ENCODE data around the gene IREB2. TPM values are rescaled to one million over a fixed set of nuclear protein-coding genes. Genes with fewer than 3 reads are reported as not detected.

IREB2 gene
- total RNA-seq, 1 experiment from 2014 or later: 89.5 TPM

DNA sequence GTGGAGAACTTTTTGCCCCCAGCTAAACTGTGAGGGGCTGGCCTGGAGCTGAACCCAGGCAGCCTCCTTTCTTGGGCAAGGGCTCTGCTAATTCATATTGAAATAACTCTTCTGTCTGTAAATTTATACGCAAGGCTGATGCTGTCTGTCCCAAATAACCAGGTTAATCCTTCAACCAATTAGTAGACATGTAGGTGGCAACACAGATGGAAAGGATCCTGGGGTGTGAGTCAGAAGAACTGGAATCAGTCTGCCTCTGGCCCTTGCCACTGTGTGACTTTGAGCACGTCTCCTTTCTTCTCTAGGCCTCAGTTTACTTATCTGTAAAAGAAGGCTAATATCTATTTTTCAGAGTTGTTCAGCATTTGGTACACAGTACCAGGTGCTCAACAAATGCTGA is 48.3 kb upstream of the IREB2 start (continued):
- TF ChIP-seq, protein P1, sequence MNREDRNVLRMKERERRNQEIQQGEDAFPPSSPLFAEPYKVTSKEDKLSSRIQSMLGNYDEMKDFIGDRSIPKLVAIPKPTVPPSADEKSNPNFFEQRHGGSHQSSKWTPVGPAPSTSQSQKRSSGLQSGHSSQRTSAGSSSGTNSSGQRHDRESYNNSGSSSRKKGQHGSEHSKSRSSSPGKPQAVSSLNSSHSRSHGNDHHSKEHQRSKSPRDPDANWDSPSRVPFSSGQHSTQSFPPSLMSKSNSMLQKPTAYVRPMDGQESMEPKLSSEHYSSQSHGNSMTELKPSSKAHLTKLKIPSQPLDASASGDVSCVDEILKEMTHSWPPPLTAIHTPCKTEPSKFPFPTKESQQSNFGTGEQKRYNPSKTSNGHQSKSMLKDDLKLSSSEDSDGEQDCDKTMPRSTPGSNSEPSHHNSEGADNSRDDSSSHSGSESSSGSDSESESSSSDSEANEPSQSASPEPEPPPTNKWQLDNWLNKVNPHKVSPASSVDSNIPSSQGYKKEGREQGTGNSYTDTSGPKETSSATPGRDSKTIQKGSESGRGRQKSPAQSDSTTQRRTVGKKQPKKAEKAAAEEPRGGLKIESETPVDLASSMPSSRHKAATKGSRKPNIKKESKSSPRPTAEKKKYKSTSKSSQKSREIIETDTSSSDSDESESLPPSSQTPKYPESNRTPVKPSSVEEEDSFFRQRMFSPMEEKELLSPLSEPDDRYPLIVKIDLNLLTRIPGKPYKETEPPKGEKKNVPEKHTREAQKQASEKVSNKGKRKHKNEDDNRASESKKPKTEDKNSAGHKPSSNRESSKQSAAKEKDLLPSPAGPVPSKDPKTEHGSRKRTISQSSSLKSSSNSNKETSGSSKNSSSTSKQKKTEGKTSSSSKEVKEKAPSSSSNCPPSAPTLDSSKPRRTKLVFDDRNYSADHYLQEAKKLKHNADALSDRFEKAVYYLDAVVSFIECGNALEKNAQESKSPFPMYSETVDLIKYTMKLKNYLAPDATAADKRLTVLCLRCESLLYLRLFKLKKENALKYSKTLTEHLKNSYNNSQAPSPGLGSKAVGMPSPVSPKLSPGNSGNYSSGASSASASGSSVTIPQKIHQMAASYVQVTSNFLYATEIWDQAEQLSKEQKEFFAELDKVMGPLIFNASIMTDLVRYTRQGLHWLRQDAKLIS (CRISPR knock-in tag; IDR thresholded peaks at IDR 0.05; ENCODE audit: borderline replicate concordance): no peak
- TF ChIP-seq ZNF232 (CRISPR knock-in tag; IDR thresholded peaks at IDR 0.05): no peak

DNA sequence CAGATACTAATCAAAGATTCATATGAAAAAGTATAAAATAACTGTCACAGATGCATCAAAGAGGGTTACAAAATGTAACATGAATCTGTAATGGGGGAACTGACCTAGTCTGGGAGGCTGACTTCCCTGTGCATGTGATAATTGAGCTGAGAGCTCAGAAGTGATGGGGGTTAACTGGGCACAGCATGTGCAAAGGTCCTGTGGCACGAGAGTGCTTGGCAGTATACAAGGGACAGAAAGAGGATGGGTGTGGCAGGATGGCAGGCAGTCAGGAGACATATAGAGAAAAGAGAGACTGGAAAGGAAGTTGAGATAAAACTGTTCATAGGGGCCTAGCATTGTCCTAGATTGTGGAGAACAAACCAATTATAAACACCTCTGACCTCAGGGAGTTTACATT is 47.8 kb upstream of the IREB2 start:
- ATAC-seq (no peak), DNase-seq (ENCODE audit: low spot score) (no peak)
- Mint-ChIP-seq H3K36me3 (no peaks in the 10 kb centered on the region), H3K9me3 (peaks cover 6% of the 10 kb centered on the region), H3K4me3 (no peak overlapping the region), H3K4me1 (peaks cover 79% of the 10 kb centered on the region), H3K27ac (no peak overlapping the region), H3K27me3 (ENCODE audit: low read depth) (peaks cover 11% of the 10 kb centered on the region)
- CTCF ChIA-PET: interaction anchor here (0.8 to 6.5 kb wide), 2 partner anchors 7 to 418 kb away, joined by 3 to 30 read pairs; no protein-coding TSS in a partner anchor
- TF ChIP-seq ZNF671 (CRISPR knock-in tag; IDR thresholded peaks at IDR 0.05) (no peak), GTF2I (CRISPR knock-in tag; conservative IDR thresholded peaks at IDR 0.05) (0 out of 2 replicates have a peak, but pooled peaks have one; percentile 51)
- POLR2A ChIA-PET: no interaction called here

DNA sequence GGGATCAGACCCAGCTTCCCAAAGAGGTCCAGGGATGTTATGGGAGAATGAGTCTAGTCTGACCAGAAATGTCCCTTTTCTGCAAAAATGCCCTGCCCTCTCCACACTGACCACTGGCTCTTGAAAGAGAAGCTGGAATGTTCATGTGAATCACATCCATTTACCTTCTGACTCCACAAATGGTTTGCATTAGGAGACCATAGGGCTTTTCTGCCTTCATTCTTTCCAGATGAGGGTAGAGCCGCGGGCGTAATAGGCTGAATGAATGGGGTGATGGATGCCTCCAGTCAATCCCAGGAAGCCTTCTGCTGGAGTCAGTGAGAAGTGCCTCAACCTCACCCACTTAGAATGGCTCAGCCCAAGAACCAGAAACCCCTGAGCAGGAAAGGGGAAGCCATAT is 47.2 kb upstream of the IREB2 start:
- H3K27ac Mint-ChIP-seq: no peak overlapping the region
- DNase-seq (ENCODE audit: low spot score): no peak
- H3K27me3 Mint-ChIP-seq (ENCODE audit: low read depth): peaks cover 6% of the 10 kb centered on the region
- H3K36me3 Mint-ChIP-seq: no peaks in the 10 kb centered on the region
- no peak overlapping the region for H3K4me3 Mint-ChIP-seq
- no peak for ATAC-seq
- CTCF ChIA-PET: interaction anchor here (1.1 to 6.5 kb wide), 2 partner anchors 6 to 9 kb away, joined by 3 to 30 read pairs; no protein-coding TSS in a partner anchor
- peaks cover 6% of the 10 kb centered on the region for H3K9me3 Mint-ChIP-seq
- H3K4me1 Mint-ChIP-seq: peaks cover 82% of the 10 kb centered on the region
- POLR2A ChIA-PET: no interaction called here
- TF ChIP-seq TEAD1 (CRISPR knock-in tag; IDR thresholded peaks at IDR 0.05) (no peak), ETV6 (CRISPR knock-in tag; IDR thresholded peaks at IDR 0.05) (no peak), ELF4 (CRISPR knock-in tag; IDR thresholded peaks at IDR 0.05; ENCODE audit: low read depth) (no peak), ESRRA (CRISPR knock-in tag; IDR thresholded peaks at IDR 0.05; ENCODE audit: borderline replicate concordance) (no peak), ZBTB21 (CRISPR knock-in tag; IDR thresholded peaks at IDR 0.05; ENCODE audit: borderline replicate concordance) (no peak), ZNF138 (CRISPR knock-in tag; conservative IDR thresholded peaks at IDR 0.05) (no peak)
- TF ChIP-seq, protein P2, sequence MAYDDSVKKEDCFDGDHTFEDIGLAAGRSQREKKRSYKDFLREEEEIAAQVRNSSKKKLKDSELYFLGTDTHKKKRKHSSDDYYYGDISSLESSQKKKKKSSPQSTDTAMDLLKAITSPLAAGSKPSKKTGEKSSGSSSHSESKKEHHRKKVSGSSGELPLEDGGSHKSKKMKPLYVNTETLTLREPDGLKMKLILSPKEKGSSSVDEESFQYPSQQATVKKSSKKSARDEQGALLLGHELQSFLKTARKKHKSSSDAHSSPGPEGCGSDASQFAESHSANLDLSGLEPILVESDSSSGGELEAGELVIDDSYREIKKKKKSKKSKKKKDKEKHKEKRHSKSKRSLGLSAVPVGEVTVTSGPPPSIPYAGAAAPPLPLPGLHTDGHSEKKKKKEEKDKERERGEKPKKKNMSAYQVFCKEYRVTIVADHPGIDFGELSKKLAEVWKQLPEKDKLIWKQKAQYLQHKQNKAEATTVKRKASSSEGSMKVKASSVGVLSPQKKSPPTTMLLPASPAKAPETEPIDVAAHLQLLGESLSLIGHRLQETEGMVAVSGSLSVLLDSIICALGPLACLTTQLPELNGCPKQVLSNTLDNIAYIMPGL (CRISPR knock-in tag; IDR thresholded peaks at IDR 0.05): no peak
- TF ChIP-seq, protein P3, sequence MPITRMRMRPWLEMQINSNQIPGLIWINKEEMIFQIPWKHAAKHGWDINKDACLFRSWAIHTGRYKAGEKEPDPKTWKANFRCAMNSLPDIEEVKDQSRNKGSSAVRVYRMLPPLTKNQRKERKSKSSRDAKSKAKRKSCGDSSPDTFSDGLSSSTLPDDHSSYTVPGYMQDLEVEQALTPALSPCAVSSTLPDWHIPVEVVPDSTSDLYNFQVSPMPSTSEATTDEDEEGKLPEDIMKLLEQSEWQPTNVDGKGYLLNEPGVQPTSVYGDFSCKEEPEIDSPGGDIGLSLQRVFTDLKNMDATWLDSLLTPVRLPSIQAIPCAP (CRISPR knock-in tag; IDR thresholded peaks at IDR 0.05): no peak
- TF ChIP-seq, protein P4, sequence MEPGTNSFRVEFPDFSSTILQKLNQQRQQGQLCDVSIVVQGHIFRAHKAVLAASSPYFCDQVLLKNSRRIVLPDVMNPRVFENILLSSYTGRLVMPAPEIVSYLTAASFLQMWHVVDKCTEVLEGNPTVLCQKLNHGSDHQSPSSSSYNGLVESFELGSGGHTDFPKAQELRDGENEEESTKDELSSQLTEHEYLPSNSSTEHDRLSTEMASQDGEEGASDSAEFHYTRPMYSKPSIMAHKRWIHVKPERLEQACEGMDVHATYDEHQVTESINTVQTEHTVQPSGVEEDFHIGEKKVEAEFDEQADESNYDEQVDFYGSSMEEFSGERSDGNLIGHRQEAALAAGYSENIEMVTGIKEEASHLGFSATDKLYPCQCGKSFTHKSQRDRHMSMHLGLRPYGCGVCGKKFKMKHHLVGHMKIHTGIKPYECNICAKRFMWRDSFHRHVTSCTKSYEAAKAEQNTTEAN (CRISPR knock-in tag; IDR thresholded peaks at IDR 0.05): no peak
- TF ChIP-seq, protein P5, sequence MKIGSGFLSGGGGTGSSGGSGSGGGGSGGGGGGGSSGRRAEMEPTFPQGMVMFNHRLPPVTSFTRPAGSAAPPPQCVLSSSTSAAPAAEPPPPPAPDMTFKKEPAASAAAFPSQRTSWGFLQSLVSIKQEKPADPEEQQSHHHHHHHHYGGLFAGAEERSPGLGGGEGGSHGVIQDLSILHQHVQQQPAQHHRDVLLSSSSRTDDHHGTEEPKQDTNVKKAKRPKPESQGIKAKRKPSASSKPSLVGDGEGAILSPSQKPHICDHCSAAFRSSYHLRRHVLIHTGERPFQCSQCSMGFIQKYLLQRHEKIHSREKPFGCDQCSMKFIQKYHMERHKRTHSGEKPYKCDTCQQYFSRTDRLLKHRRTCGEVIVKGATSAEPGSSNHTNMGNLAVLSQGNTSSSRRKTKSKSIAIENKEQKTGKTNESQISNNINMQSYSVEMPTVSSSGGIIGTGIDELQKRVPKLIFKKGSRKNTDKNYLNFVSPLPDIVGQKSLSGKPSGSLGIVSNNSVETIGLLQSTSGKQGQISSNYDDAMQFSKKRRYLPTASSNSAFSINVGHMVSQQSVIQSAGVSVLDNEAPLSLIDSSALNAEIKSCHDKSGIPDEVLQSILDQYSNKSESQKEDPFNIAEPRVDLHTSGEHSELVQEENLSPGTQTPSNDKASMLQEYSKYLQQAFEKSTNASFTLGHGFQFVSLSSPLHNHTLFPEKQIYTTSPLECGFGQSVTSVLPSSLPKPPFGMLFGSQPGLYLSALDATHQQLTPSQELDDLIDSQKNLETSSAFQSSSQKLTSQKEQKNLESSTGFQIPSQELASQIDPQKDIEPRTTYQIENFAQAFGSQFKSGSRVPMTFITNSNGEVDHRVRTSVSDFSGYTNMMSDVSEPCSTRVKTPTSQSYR (CRISPR knock-in tag; IDR thresholded peaks at IDR 0.05): no peak
- TF ChIP-seq, protein P6, sequence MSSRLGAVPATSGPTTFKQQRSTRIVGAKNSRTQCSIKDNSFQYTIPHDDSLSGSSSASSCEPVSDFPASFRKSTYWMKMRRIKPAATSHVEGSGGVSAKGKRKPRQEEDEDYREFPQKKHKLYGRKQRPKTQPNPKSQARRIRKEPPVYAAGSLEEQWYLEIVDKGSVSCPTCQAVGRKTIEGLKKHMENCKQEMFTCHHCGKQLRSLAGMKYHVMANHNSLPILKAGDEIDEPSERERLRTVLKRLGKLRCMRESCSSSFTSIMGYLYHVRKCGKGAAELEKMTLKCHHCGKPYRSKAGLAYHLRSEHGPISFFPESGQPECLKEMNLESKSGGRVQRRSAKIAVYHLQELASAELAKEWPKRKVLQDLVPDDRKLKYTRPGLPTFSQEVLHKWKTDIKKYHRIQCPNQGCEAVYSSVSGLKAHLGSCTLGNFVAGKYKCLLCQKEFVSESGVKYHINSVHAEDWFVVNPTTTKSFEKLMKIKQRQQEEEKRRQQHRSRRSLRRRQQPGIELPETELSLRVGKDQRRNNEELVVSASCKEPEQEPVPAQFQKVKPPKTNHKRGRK (CRISPR knock-in tag; IDR thresholded peaks at IDR 0.05; ENCODE audit: borderline replicate concordance): no peak
- TF ChIP-seq, protein P7, sequence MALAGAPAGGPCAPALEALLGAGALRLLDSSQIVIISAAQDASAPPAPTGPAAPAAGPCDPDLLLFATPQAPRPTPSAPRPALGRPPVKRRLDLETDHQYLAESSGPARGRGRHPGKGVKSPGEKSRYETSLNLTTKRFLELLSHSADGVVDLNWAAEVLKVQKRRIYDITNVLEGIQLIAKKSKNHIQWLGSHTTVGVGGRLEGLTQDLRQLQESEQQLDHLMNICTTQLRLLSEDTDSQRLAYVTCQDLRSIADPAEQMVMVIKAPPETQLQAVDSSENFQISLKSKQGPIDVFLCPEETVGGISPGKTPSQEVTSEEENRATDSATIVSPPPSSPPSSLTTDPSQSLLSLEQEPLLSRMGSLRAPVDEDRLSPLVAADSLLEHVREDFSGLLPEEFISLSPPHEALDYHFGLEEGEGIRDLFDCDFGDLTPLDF (CRISPR knock-in tag; IDR thresholded peaks at IDR 0.05): no peak
- TF ChIP-seq, protein P8, sequence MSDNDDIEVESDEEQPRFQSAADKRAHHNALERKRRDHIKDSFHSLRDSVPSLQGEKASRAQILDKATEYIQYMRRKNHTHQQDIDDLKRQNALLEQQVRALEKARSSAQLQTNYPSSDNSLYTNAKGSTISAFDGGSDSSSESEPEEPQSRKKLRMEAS (CRISPR knock-in tag; IDR thresholded peaks at IDR 0.05): no peak
- TF ChIP-seq, protein P9, sequence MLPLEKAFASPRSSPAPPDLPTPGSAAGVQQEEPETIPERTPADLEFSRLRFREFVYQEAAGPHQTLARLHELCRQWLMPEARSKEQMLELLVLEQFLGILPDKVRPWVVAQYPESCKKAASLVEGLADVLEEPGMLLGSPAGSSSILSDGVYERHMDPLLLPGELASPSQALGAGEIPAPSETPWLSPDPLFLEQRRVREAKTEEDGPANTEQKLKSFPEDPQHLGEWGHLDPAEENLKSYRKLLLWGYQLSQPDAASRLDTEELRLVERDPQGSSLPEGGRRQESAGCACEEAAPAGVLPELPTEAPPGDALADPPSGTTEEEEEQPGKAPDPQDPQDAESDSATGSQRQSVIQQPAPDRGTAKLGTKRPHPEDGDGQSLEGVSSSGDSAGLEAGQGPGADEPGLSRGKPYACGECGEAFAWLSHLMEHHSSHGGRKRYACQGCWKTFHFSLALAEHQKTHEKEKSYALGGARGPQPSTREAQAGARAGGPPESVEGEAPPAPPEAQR (CRISPR knock-in tag; IDR thresholded peaks at IDR 0.05): no peak

Data from WTC11 (cell line).